HepG2 (cell line): ENCODE measurements around the gene NAA25. TPM values are rescaled to one million over a fixed set of nuclear protein-coding genes. Genes with fewer than 3 reads are reported as not detected.

Source experiments
- ARNTL ChIP-seq: sonication (generic); formaldehyde crosslinking; IDR thresholded peaks from 2 replicates; pipeline ENCODE4 v1.4.0; 2020; ENCODE audit warnings: mild to moderate bottlenecking, missing genetic modification reagents
- CENPBD1 ChIP-seq: sonication (generic); formaldehyde crosslinking; IDR thresholded peaks from 2 replicates; pipeline ENCODE4 v1.8.0; 2022; ENCODE audit warnings: missing genetic modification reagents, low read depth, mild to moderate bottlenecking, borderline replicate concordance
- DDIT3 ChIP-seq: sonication (generic); formaldehyde crosslinking; IDR thresholded peaks from 2 replicates; pipeline ENCODE4 v1.4.0; 2020; ENCODE audit warnings: mild to moderate bottlenecking, missing genetic modification reagents
- EHMT2 ChIP-seq: fragments of 200-600 bp; sonication (generic); IDR thresholded peaks from 2 replicates; pipeline ENCODE4 v1.7.0; 2017; ENCODE audit warnings: antibody characterized with exemption, low read depth, low read length, borderline replicate concordance
- ERF ChIP-seq: IDR thresholded peaks from 2 replicates; pipeline ENCODE4 v1.6.1; 2018; ENCODE audit warnings: missing biosample characterization, missing genetic modification reagents
- FOXC1 ChIP-seq: sonication (generic); formaldehyde crosslinking; IDR thresholded peaks from 2 replicates; pipeline ENCODE4 v1.8.0; 2022; ENCODE audit warnings: mild to moderate bottlenecking, missing genetic modification reagents, borderline replicate concordance
- GRHL1 ChIP-seq: sonication (generic); formaldehyde crosslinking; conservative IDR thresholded peaks from 2 replicates; pipeline ENCODE4 v1.8.0; 2022; ENCODE audit warnings: missing genetic modification reagents
- GTF2F1 ChIP-seq: fragments of 150-350 bp; IDR thresholded peaks from 2 replicates; pipeline ENCODE4 v1.6.1; 2014; ENCODE audit warnings: low read length
- KDM1A ChIP-seq: IDR thresholded peaks from 2 replicates; pipeline ENCODE4 v1.6.1; 2016; ENCODE audit warnings: missing compliant biosample characterization
- KLF6 ChIP-seq: IDR thresholded peaks from 2 replicates; pipeline ENCODE4 v1.8.0; 2016; ENCODE audit warnings: missing biosample characterization, missing genetic modification reagents
- MAFG ChIP-seq: sonication (generic); formaldehyde crosslinking; IDR thresholded peaks from 2 replicates; pipeline ENCODE4 v1.5.1; 2020; ENCODE audit warnings: mild to moderate bottlenecking, missing genetic modification reagents
- MEIS2 ChIP-seq: sonication (generic); formaldehyde crosslinking; IDR thresholded peaks from 2 replicates; pipeline ENCODE4 v1.9.0; 2021; ENCODE audit warnings: mild to moderate bottlenecking, missing genetic modification reagents
- MTF1 ChIP-seq: sonication (generic); formaldehyde crosslinking; IDR thresholded peaks from 2 replicates; pipeline ENCODE4 v1.5.0; 2020; ENCODE audit warnings: missing genetic modification reagents
- MYC ChIP-seq: sonication (generic); formaldehyde crosslinking; IDR thresholded peaks from 2 replicates; pipeline ENCODE4 v1.9.0; 2021; ENCODE audit warnings: missing genetic modification reagents, borderline replicate concordance
- ONECUT2 ChIP-seq: sonication (generic); formaldehyde crosslinking; IDR thresholded peaks from 2 replicates; pipeline ENCODE4 v1.4.0; 2020; ENCODE audit warnings: missing genetic modification reagents
- PHF20 ChIP-seq: sonication (generic); formaldehyde crosslinking; IDR thresholded peaks from 2 replicates; pipeline ENCODE4 v1.5.0; 2020; ENCODE audit warnings: mild to moderate bottlenecking, missing genetic modification reagents
- SATB2 ChIP-seq: sonication (generic); formaldehyde crosslinking; IDR thresholded peaks from 2 replicates; pipeline ENCODE4 v1.5.0; 2020; ENCODE audit warnings: missing genetic modification reagents
- ZBTB43 ChIP-seq: sonication (generic); formaldehyde crosslinking; conservative IDR thresholded peaks from 2 replicates; pipeline ENCODE4 v1.4.0; 2020; ENCODE audit warnings: missing genetic modification reagents
- ZKSCAN8 ChIP-seq: IDR thresholded peaks from 2 replicates; pipeline ENCODE4 v1.6.1; 2016; ENCODE audit warnings: borderline replicate concordance, missing genetic modification reagents, missing compliant biosample characterization
- ZMAT3 ChIP-seq: sonication (generic); formaldehyde crosslinking; conservative IDR thresholded peaks from 2 replicates; pipeline ENCODE4 v1.7.0; 2021; ENCODE audit warnings: missing genetic modification reagents
- ZNF101 ChIP-seq: sonication (generic); formaldehyde crosslinking; IDR thresholded peaks from 2 replicates; pipeline ENCODE4 v1.4.0; 2020; ENCODE audit warnings: mild to moderate bottlenecking, low read depth, missing genetic modification reagents, borderline replicate concordance
- ZNF124 ChIP-seq: sonication (generic); formaldehyde crosslinking; IDR thresholded peaks from 2 replicates; pipeline ENCODE4 v1.4.0; 2020; ENCODE audit warnings: missing genetic modification reagents
- ZNF33A ChIP-seq: sonication (generic); formaldehyde crosslinking; IDR thresholded peaks from 2 replicates; pipeline ENCODE4 v1.5.1; 2020; ENCODE audit warnings: missing genetic modification reagents, mild to moderate bottlenecking, moderate library complexity, borderline replicate concordance
- ZNF589 ChIP-seq: sonication (generic); formaldehyde crosslinking; conservative IDR thresholded peaks from 2 replicates; pipeline ENCODE4 v1.8.0; 2022; ENCODE audit warnings: mild to moderate bottlenecking, moderate library complexity, missing genetic modification reagents
- ZNF724P ChIP-seq: sonication (generic); formaldehyde crosslinking; IDR thresholded peaks from 2 replicates; pipeline ENCODE4 v1.8.0; 2022; ENCODE audit warnings: missing genetic modification reagents, borderline replicate concordance
- ZSCAN25 ChIP-seq: sonication (generic); formaldehyde crosslinking; IDR thresholded peaks from 2 replicates; pipeline ENCODE4 v1.8.0; 2022; ENCODE audit warnings: mild to moderate bottlenecking, missing genetic modification reagents
- polyA plus RNA-seq, 8 experiments: library from polyadenylated mRNA; depleted of rRNA in 3 of 8; stranded (reverse) in 7 of 8; unstranded in 1 of 8; fragments of >200 nt; fragmentation: Illumina TruSeq in 4 of 8; extraction: Trizol in 4 of 8; gene quantifications; 2 replicates each; pipeline versions ENCODE4 v1.2.1 to v1.2.3, GENCODE V29; 2011 to 2016; ENCODE audit warnings: low read depth in 4 of 8, missing spikeins in 1 of 8, mixed read lengths in 1 of 8; ENCODE audit not compliant: insufficient read depth in 1 of 8
- total RNA-seq, 5 experiments: library from RNA; depleted of rRNA; stranded (reverse); fragments of >200 nt; fragmentation: Illumina TruSeq; extraction: Trizol; gene quantifications; 2 replicates each; pipeline ENCODE4 v1.2.3, GENCODE V29; 2016; ENCODE audit warnings: low read depth in 1 of 5

Gene NAA25
- total and polyA plus RNA-seq, 2 of the 13 experiments (the other 11 are each of a cell fraction or from before 2014, with no cell fraction given), result 11.4 to 32.0 TPM

GRCh38 chr12:112013601-112014402, 94.8 kb downstream of the NAA25 start (continued):
- TF ChIP-seq KLF6 (CRISPR knock-in tag) (no peak; the same call in 1 of the 2 replicates), EHMT2 (no peak), CENPBD1 (no peak), ZNF589 (CRISPR knock-in tag) (0 out of 2 replicates have a peak, but pooled peaks have one; percentile 26), ZMAT3 (CRISPR knock-in tag) (peak; percentile 79), MTF1 (no peak), ZNF33A (CRISPR knock-in tag) (no peak), DDIT3 (CRISPR knock-in tag) (no peak), MEIS2 (CRISPR knock-in tag) (no peak; the same call in 1 of the 2 replicates), ONECUT2 (no peak), GTF2F1 (no peak), GRHL1 (no peak), ZNF101 (peak; percentile 56; the same call in 1 of the 2 replicates), PHF20 (CRISPR knock-in tag) (no peak), MYC (CRISPR knock-in tag) (peak; percentile 43; the same call in 1 of the 2 replicates), FOXC1 (CRISPR knock-in tag) (no peak), ERF (CRISPR knock-in tag) (peak; percentile 77; the same call in 1 of the 2 replicates), ZKSCAN8 (CRISPR knock-in tag) (0 out of 2 replicates have a peak, but pooled peaks have one; percentile 28), ZNF124 (CRISPR knock-in tag) (no peak), ZBTB43 (CRISPR knock-in tag) (no peak), SATB2 (no peak), ZSCAN25 (CRISPR knock-in tag) (no peak), ARNTL (CRISPR knock-in tag) (no peak), KDM1A (no peak), MAFG (CRISPR knock-in tag) (no peak), ZNF724P (CRISPR knock-in tag) (no peak)
